CD4-positive, alpha-beta T cell treated with Interleukin-12 subunit alpha and Interleukin-12 subunit beta, for 1 hour (primary cell): ENCODE data around the gene KMT2C.
A peak's percentile ranks its signal among the peaks of the same experiment; 100 is the strongest.

Source experiments
- DNase-seq: peaks from one replicate; pipeline ENCODE4 v3.0.0-alpha.2; 2020

Gene KMT2C

DNA sequence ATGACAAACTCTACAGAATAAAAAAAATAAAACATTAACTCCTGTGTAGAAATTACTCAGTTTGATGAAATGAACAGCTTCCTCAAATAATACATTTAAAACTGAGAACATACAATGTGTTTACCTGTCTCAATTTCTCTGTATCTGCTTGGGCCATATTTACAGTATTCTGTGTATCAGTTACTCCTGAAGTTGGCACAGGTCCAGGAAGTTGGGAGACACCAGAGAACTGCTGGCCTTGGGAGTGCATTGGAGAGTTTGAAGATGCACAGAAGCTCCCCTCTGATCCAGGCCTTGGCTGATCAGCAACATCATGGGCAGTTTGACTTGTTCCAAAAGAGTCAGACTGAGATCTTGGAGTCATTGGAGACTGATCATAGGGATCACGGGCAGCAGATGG is 255.2 kb downstream of the KMT2C start:
- no peak for DNase-seq

DNA sequence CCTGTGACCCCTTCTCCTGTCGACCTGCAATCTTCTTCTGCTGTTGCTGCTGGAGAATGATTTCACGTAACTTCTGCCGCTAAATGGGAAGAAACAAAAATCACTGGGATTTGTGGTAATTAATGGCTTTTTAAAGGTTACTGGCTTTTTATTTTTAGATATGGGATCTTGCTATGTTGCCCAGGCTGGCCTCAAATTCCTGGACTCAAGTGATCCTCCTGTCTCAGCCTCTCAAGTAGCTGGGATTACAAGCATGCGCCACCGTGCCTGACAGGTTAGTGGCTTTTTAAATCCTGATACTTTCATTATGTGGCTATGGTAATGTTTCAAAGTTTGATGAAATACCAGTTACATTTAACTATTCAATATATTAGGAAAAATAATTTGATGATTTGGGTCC is 255.8 kb downstream of the KMT2C start:
- DNase-seq = no peak

DNA sequence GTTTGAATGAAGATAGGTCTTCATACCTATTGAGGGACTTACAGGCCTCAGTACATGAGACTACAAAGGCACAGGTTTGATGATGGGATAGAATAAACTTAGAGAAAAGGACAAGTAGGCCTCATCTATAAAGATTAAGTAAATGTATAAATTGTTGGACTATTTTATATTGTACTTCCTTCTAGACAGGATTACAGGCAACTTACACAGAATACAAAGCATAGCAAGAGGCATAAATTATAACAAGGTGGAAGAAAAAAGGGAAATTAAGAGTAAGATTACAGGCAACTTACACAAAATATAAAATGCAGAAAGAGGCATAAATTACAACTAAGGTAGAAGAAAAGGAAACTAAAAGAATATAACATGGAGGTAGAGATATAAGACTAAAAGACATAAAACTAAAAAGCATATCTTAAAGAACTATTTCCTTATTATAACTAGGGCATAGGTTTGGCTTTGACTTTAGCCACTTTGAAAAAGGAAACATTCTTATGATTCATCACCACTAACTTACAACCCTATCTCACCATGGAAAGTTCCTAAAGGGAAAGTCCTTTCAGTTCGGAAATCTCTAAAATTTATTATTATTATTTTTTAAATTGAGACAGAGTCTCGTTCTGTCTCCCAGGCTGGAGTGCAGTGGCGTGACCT is 257.3 kb downstream of the KMT2C start:
- DNase-seq = no peak

DNA sequence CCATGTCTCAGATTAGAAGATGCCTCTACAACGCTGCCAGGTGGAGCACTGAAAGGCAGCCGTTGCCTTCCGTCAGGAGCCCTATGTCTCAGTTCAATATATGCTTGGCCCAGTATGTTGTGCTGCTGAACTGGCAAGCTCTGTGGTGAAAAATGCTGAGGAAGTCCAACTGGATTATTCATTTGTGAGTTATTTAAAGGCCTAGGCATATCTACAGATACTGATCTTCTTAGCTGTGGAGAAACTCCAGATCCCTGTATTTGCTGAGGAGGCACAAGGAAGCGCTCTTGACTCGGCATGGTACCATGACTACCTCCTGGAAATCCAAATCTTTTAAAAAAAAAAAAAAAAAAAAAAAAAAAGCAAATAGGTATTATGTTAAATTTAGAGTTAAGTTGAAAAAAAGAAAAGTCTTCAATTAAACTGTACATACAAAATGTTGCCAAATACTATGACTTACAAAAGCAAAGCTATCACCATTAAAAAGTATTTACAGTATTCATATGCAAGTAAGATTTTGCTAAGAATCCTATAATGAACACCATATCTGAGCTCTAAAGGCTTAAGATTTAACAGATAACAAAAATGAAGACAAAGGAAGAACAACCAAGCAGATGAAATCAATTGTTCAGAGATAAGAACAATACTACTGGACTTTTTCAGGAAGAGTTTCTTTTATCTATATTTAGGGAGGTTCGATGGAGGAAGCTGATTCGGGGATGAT is 258.0 kb downstream of the KMT2C start:
- no peak for DNase-seq

DNA sequence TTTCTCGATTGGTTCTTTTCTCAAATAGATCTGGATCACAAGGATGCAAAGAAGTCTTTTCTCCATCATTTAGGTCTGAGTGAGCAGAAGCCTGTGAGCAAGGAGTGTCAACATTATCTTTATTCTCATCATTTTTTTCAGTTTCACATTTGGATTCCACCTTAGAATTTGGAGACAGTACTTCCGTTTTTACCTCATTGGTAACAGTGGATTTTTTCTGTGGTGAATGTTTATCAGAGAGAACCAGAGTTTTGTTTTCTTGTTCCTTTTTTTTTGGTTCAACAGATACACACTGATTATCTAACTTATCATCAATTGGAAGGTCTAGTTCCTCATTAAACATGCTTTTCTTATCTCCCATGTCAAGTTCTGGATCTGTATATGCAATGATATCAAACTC is 259.0 kb downstream of the KMT2C start:
- no peak for DNase-seq

DNA sequence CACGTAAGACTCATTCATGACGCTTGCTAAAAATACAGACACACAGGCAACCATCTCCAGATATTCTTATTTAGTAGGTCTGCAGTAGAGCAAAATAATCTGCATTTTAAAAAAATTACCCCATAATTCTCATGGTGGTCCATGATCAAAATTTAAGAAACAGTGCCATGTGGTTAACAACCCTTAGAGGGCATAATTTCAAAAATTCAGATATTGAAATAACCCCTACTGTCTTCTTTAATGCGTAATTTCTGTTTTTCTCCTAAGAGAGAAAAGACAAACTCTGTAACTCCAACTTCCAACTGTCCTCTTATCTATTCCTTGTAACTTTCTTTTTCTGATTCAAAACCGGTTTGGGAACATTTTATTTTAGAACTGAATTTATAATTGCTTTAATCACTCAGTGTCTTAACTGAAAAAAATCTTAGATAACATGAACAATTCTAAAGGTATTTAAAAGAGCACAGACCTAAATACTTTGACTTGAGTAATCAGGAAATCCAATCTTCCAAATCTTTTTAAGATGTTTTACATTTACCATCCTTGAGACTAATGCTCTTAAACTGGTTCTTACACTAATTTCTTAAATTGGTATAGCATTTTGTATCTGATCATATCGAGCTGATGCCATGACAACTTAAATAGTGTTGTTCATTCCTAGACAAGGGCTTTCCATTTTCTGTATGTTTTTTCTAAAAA is 262.3 kb downstream of the KMT2C start:
- no peak for DNase-seq

DNA sequence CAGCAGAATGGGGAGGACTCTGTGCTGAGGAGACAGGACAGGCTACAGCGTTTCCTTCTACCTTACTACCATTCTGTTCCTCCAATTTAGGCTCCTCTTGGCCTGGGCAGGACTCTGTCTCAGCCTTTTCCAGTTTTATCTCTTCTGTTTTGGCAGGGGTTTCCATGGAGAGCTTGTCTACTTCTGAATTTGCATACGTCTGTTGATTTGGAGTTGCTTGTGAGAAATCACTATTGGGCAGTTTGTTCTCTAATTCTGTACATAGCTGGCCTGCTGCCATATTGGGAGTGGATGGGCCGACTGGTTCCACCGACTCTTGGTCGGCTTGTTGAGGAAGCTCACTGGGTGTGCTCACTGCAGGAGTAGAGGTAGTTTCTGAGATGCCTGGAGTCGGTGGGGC is 273.5 kb downstream of the KMT2C start:
- no peak for DNase-seq

DNA sequence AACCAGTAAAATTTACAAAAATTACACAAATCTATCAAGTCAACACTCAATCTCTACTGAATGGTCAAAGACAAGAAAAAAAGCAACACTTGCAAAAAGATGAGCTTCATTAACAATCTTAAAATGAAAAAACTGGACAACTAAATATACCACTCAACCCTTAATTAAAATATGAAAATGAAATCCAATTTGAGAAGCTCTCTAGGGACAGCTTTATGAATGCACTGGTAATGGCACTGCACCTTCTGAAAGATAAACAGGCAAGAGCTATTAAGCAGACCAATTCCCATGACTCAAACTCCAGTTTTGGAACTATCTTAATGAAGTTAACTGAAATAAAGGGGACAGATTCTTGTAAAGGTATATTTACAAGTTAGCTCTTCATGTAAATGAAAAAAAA is 274.6 kb downstream of the KMT2C start:
- no peak for DNase-seq

DNA sequence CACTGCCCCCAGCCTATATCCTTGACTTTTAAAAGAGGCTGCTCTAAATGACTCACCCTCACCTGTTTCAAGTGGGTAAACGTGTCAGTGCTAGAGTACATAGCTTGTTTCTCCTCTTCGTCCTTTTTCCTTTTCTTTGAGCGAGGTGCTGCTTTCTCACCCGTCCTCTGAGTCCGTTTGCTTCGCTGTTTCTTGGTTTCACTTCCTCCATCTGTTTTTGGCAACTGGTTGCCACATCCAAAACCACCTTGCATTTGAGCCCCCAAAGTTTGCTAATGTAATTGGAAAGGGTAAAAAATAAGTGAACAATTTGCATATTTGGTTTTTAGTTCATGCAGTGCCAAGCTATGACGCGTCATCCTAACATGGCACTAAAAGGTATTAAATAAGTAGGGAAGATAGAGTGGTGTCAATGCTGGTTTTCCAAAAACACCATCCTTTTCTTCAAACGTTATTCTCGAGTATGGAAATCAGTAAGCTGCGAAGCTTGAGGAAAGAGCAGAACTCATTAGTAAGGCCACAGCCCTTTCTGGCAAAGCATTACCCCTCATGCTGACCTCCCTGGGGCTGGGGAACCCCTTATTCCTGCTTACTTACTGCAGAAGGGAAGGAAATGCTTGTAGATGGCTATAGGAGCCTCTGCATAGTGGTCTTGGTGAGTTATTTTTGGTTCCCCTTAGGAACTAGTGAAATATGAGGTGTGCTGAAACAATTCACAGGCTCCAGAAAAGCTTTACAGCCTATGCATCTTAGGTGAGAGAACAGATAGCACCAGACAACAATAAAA is 276.8 kb downstream of the KMT2C start:
- no peak for DNase-seq

DNA sequence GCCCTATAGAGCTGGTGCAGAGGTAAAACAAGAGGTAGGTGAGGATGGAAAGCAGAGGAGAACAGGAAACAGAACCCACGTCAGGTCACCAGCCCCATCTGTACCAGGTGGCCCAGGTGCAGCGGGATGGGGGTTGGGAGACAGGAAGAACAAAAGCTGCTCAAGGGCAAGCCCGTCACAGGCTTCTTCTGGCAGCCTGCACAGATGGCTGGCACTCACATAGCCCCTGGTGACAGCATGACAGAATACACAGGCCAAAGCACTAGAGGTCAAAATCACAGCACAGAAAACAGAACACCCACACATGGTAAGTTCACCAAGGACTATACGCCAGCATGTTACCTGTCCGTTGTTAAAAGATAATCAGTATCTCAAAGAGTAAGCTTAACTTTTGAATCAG is 283.5 kb downstream of the KMT2C start:
- no peak for DNase-seq

DNA sequence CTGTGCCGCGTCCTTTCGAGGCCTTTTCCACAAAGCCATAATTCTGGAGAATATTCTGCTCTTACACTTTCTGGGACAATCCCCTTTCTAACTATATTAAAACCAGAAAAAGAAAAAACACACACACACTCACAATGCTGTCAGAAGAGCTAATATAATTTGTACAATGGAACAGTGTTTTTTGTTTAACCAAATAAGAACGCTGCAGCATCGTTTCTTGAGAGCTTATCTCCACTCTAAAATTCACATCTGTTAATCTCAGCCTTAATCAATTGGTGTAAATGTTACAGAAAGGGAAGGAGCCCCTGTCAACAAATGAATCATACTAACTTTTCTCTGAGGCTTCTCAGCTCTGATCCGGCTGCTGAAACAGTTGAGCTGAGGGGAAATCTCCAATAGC is 286.4 kb downstream of the KMT2C start:
- DNase-seq = no peak

DNA sequence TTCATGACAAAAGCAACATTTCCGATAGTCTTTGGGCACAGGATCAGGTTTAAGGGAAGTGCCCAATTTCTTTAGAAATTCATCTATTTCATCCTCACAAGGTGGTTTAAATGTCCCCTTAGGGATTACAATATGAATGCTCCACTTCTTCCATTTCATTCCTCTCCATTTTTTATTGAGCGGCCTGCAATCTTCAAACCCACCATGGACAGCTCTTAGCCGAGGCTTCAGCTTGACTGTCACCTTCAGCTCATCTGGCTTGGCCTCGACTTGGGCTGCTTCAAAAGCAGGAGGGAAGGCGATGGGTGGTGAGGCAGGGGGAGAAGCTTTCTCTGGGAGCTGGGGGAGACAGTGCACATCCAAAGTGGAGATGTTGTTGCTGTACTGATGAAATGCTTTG is 287.1 kb downstream of the KMT2C start:
- DNase-seq = no peak

DNA sequence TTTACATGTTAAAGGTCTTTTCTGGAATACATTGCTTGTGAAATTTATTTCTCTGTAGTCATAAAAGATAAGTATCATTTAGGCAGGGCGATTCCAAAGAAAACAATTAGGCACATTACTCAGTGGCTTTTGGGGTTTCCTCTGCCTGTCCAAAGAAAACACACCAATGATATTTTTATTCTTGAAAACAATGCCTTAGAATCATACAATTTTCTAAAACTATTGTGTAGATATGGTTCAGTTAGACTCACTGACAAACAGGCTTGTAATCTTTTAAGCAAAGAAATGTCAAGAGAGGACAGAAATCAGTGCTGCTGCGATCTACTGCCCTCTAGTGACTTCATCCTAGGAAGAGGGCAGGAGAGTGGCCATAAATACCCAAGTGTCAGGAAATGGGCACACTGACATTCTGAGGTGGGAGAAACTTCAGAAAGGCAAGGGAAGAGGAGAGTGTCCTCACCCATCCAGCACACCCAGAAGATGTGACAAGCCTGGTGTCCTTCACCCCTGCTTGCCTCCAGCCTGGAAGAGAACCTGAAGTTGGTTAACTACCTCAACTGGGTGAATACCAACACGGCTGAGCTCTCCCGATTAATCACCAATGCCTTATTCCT is 289.8 kb downstream of the KMT2C start:
- peak; percentile 56 for DNase-seq

DNA sequence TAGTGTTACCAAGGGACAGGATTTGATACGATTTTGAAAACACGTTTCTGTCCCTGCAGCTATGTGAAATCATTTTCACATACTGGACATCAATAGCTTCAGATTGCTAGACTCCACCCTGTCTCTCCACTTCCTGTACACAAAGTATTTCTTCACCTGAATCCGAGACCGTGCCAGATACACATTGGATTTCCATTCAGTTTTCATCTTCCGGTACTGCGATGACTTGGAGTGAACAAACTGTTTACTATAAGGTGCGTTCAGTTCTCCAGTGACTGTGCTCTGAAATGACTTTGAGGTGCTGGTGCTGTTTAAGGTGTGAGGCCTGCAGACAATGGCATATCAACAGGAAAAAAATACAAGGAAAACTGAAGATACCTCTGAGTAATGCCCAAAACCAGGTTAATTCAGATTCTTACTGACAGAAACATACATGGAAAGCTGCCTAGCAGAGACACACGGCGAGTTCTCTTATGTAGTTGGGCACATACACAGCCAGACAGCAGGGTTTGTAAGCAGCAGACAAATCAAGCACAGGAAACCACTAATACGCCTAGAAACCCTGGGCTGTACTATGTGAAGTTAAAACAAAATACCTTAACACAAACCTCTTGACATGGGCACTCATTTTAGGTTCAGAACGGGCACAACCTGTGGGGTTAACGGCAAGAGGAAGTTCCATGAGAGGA is 291.1 kb downstream of the KMT2C start:
- DNase-seq = peak; percentile 40

DNA sequence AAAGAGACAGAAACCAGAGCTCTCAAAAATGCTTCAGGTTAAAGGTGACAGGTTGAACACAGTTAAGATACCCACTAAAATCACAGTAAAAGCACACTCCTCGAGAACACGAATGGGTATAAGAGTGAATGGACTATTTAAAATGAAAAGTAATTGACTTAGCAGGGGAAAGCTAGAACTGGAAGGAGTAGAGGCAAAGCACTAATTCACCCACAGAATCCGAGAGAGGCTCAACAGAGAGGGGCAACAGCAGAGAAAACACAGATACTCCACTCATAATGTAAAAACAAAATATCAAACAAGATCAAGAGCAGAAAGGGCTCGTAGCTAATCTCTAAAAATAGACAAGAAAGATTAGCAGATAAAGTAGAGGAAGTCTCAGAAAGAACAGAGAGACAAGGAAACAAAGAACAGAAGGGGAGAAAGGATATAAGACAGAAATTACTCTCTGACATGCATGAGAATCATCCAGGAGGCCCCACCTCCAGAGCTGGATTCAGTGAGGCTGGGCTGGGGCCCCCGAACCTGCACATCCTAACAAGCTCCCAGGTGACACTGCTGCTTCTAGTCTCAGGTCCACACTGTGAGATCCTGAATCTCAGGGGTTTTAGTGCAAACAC is 292.7 kb downstream of the KMT2C start:
- peak; percentile 13 for DNase-seq

DNA sequence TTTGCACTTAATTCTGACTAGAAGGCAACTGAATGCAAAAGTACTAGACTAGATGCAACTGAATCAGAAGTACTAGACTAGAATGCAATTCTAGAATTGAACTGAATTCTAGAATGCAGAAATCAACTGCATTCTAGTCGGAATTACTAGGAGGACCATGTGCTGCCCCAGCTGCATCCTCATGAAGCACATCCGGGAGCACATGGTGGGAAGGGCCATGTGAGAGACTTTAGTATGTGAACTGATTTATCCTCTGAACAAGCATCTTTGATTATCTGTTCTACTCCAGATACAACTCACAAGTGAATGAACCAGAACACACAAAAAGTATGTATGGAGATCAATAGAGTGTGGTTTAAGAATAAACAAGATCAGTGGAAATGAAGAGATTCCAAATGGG is 295.2 kb downstream of the KMT2C start:
- DNase-seq = no peak

DNA sequence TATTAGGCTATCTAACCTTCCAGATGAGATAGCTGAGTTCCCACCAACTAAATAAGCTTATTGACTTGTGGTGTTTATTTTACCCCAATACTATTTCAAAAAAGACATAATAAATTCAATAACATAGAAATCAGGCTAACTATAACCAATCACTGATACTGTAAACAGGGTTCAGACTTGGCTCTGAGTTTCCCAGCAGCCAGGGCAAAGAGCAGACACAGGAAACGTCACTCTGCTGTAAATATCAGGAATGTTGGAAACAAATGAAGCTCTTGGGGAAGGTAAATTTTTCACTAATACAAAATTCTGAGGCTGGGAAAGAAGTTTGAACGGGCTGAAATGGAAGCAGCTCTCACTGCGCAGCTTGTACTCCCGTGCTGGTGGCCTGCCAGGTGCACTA is 295.7 kb downstream of the KMT2C start:
- no peak for DNase-seq

DNA sequence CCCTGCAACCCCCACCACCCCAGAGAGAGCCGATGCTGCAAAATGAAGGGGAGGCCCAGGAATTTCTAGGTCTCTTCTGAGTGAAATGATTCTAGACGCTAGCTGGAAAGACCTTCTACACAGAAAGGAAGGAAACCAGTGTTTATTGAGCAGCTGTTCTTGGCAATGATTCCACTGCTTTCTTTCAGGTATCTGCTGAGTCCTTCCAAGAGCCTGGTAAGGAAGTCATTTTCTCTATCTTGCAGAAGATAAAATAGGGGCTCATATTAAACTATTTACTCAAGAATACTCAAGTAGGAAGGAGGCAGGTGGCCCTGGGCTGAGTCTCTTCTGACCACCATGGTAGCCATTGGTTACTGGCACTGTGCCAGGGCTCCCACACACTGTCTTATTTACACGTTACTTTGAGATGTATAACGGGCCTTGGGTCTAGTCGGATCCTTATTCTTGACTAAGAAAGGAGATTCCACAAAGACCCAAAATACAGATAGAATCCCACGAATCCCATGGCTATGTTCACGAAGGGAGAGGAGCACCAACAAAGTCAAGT is 298.3 kb downstream of the KMT2C start:
- no peak for DNase-seq

DNA sequence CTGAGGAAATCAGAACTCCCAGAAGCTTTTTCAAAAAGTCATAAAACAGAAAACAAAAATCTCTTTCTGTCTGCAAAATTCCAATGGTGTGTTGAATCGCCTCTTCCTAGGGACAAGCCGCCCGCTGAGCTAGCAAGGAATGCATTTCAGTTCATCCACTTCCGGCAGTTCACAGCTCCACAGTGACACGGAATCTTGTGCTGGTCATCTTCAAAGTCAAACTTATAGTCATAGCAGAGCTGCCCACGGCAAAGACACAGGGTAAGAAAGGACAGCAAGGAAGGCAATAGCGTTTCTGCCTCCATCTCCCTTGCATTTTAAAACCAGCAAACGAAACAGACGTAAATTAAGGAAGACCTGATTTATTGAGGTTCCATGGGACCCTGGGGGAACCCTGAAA is 299.1 kb downstream of the KMT2C start:
- DNase-seq = no peak

DNA sequence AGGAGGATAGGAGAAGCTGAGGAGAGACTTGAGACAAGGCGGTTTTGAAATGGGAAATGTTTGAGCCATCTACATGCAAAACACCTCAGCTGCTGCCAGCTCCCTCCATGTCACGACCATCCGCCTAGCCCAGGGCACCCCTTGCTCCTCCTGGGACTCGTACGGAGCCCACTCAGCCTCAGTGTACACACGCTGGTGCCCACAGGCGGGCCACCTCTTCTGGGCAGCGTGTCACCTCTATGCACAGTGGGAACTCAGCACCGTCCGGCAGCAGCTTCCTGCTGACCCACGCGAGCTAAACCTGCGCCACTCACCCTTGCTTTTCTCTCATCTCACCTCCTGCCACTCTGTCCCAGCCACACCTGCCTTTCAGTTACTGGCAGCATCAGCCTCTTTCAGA is 302.0 kb downstream of the KMT2C start:
- DNase-seq = no peak

DNA sequence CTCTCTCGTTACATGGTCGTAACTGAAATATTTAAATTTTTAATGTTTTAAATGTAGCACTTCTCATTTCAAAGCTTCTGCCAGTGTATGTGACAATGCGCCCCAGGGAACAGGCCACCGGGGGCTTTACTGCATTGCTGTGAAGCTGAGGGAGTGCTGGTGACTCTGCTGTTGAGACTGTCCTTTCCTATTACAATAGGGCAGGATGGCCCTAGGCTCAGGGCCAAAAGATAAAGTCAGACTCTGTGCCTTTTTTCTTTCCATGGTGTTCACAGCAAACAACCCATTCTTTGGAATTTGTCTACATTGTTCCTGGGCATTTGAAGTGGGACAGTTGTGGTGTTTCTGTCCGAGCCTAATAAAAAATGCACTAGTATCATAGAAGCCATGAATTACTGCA is 303.0 kb downstream of the KMT2C start:
- no peak for DNase-seq
